ENCODE data around the gene GRIA2. TPM values are rescaled to one million over a fixed set of nuclear protein-coding genes. Genes with fewer than 3 reads are reported as not detected.

The GRIA2 gene
- polyA plus RNA-seq, 1 donor = 4.3 TPM

DNA sequence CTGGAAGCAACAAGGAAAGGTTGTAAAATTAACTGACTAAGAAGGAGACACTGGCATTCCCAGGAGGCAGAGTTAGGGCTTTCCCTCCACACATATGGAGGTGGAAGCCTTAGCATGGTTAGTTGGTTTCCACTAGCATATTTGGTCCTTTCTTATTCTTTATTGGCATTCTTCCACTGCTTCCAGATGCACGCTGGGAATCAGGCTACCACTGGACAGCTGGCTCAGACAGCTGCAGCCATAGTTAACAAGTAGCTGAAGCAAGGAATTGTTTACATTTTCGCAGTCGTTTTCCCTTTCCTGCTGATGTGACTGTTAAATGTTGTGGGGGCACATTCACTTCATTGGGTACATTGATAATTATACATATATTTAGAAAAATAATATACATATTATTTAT lies 169.2 kb downstream of the GRIA2 start:
- peak; percentile 16 for DNase-seq

DNA sequence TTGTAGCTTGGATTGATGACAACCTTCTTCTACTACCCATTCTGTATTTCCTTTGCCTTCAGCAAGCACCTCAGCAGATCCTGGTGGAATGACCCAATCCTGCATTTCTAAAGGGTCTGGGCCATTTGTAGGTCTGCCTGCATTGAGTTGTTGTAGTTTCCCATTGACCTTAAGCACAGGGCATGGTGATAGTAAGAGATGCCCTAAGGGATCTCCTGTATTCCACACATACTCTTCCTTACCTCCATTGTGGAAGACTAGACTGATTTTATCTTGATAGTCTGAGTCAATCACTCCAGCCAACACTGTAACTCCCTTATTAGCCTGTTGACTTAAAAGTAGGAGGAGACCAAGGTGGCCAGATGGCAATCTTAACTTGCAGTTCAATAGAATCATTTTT lies 184.5 kb downstream of the GRIA2 start:
- no peak for DNase-seq

Other genes with a start within 250 kb of the GRIA2 start
- gene PDGFC, start 248.9 kb upstream of the GRIA2 start, polyA plus RNA-seq (ENCODE audit: insufficient read length) = 27.1 TPM
- 6.5 TPM for gene GLRB, start 144.6 kb upstream of the GRIA2 start, polyA plus RNA-seq (ENCODE audit: insufficient read length)

All from hindlimb muscle (tissue), 1 donor.